HG03378 (cell line): ENCODE results near the gene ALS2.

Source experiments
- ATAC-seq: cut with Tn5 transposase; IDR thresholded peaks from one replicate; pipeline ENCODE4 v1.9.1; 2021; ENCODE audit warnings: mild to moderate bottlenecking, moderate library complexity; ENCODE audit not compliant: unreplicated experiment

Gene ALS2

GRCh38 chr2:201758873-201759272 lies 21.9 kb downstream of the ALS2 start:
- no peak for ATAC-seq

- no peak for ATAC-seq
Measured at GRCh38 chr2:201758234-201758633, 22.5 kb downstream of the ALS2 start.

- ATAC-seq = no peak
Measured at GRCh38 chr2:201754717-201755415, 25.9 kb downstream of the ALS2 start.

GRCh38 chr2:201751566-201751965 lies 29.2 kb downstream of the ALS2 start:
- no peak for ATAC-seq

DNA sequence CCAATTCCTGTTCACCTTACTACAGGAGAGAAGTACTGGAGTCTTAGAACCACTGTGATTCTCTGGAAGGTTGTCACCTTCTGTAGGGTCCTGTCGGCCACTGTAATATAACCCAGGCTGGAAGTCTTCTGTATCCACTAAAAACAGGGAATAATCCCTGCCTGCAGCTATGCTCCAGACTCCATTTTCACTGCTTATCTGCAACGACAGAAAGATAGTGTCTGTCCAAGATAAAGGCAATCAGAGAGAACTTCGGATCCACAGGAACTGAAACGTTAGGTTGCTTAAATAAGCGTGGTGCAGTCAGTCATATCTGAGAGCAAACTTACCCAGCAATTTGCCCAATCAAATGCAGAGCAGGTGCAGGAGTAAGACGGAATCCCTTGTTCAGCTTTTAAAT lies 34.2 kb downstream of the ALS2 start:
- no peak for ATAC-seq

DNA sequence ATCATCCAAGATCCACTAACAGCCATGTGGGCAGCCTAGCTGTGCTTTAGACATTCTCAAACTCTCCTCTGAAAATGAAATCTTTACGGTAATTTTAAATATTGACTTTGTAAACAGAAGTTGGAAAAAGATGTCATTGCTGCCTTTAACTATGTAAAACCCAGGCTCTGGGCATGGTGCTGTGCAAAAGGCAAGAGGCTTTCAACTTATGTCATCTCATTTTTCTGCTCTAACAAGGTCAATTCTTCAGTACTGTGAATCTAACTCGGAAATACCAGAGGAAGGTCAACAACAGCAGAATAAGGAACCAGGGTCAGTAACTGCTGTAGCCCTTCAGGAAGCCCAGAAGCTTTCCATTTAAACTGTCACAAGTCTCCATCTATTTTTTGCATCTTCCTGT lies 45.2 kb downstream of the ALS2 start:
- no peak for ATAC-seq

DNA sequence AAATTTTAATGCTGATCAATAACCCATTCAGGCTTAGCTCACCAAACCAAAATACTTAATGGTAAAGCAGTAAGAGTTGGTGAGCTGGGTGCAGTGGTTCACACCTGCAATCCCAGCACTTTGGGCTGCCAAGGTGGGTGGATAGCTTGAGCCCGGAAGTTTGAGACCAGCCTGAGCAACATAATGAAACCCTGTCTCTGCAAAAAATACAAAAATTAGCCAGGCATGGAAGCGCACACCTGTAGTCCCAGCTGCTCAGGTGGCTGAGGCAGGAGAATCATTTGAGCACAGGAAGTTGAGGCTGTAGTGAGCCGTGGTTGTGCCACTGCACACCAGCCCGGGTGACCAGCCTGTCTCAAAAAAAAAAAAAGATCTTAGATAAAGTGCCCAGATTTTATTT lies 46.6 kb downstream of the ALS2 start:
- no peak for ATAC-seq

- ATAC-seq = no peak
Measured at GRCh38 chr2:201733544-201733943, 47.2 kb downstream of the ALS2 start.

DNA sequence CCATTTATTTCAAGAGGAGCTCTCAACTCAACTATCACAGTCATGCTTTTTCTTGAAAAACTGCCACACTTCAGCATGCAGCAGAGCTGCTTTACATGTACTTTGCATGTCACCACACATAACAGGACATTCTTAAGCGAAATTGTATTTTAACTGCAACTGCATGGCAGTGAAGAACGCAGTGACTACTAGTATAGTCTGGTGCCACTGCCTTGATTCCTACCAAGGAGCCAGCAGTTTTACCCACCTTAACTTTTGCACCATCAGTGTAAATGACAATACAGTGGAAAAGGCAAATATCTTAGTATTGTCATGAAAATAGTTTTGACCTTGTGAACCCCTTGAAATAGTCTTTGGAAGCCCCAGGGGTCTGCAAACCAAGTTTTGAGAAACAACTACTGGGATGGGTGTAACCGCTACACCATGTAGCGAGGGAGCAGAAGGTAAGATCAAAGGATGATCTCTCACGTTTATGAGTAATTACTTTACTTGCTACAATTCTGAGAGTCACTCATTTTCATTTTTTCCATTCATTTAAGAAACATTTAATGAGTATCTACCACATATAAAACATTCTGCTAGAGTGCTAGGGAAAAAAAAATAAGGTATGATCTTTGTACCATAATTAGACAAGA lies 50.0 kb downstream of the ALS2 start:
- no peak for ATAC-seq

- ATAC-seq = no peak
Measured at GRCh38 chr2:201715459-201715858, 65.3 kb downstream of the ALS2 start.

DNA sequence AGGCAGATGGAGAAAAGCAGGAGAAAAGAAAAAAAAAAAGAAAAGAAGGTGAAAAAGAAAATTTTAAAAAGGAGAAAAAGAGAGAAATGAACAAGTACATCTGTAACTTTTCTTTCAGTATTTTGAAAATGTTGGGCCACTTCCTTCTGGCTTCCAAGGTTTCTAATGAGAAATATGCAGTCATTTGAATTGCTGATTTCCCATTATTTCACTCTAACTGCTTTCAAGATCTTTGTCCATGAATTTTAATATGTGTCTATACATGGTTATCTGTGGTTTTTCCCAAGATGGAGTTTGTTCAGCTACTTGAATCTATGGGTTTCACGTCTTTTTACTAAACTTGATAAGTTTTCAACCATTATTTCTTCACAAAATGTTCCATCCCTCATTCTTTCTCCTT lies 68.0 kb downstream of the ALS2 start:
- no peak for ATAC-seq

- no peak for ATAC-seq
Measured at GRCh38 chr2:201709747-201710146, 71.0 kb downstream of the ALS2 start.

DNA sequence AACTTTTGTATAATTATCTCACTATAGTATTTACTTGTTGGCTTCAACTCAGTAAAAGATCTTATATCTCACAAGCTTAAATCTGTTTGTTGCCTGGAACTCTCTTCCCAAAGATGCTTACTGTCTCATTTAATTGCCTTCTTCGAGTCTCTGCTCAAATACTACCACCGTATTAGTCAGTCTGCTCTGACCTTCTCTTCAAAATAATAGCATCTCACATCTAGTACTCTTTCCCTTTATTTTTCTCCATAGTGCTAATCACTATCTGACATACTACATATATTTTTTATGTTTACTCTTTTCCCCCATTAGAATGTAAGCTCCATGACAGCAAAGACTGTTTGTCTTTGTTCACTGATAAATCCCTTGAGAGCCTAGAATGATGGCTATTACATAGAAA lies 71.7 kb downstream of the ALS2 start:
- ATAC-seq = no peak

DNA sequence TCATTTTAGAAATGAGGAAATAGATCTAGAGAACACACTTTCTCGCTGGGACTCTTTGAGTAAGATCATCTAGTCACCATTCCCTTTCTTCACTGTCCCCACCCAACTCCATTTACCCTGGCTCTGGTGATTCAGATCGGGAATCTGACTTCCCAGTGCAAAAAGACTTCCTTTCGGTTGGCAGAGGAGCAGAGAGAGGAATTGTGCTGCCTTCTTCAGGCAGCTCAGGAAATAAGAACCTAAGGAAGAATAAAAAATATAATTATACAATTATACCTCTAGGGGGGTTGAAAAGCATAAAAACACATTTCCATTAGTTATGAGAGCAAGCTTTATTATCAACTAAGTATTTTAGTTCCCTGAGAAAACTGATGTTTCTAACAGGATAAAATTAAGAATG lies 73.0 kb downstream of the ALS2 start:
- ATAC-seq = no peak

DNA sequence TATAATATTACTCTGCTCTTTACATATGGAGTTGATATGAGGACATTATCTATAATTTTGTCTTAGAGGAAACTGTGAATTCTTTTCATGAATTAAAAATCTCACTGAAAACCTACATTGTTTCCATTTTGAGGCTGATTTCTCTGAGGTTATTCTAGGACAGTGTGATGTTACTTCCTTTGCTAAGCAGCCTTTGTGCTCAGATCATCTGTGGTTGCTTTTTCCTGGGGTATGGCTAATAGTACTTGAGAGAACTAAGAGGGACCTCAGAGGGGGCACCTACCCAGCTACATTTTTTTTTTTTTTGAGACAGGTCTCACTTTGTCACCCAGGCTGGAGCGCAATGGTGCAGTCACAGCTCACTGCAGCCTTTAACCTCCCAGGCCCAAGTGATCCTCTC lies 73.6 kb downstream of the ALS2 start:
- ATAC-seq = no peak

GRCh38 chr2:201704536-201704935 lies 76.2 kb downstream of the ALS2 start:
- ATAC-seq = no peak

- ATAC-seq = no peak
Measured at GRCh38 chr2:201701646-201702045, 79.1 kb downstream of the ALS2 start.

- ATAC-seq = no peak
Measured at GRCh38 chr2:201699416-201699815, 81.3 kb downstream of the ALS2 start.

GRCh38 chr2:201698588-201699226 lies 82.0 kb downstream of the ALS2 start, which contains the start of gene MPP4:
TSS of gene MPP4 (minus strand) at chr2:201698644. CDS start at chr2:201693954, 4,690 bp downstream.
- ATAC-seq = no peak

- no peak for ATAC-seq
Measured at GRCh38 chr2:201697899-201698298, 82.8 kb downstream of the ALS2 start.

DNA sequence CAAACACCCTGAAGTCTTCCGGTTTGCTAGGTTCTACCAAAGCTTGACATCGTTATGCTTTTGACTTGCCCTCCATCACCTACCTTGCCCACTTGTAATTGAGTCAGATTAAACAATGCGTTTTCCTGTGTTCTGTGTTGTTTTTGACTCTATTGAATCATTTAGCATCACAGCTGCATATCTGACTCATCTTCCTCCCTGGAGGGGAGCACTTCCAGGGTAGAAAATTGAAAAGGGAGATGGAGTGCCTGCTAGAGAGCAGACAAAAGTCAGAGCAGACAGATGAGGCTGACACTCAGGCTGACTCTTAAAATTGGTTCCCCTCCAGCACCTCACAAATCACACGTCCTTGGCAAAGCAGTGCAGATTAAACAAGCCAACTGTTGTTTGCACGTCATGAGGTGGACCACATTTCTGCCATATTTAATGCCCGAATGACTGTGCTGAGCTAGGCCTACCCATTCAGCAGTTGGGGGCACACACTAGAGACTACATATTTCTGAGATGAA lies 84.5 kb downstream of the ALS2 start:
- no peak for ATAC-seq

- no peak for ATAC-seq
Measured at GRCh38 chr2:201685156-201685555, 95.6 kb downstream of the ALS2 start.
